ENCODE measurements around the gene TPM1.

GRCh38 chr15:62997441-62997840 is 45.1 kb upstream of the TPM1 start:
- TF ChIP-seq CTCF (IDR thresholded peaks at IDR 0.05), result no peak
- TF ChIP-seq POLR2A (IDR thresholded peaks at IDR 0.05), result no peak
- TF ChIP-seq POLR2AphosphoS5 (IDR thresholded peaks at IDR 0.05), result no peak

Measured in breast epithelium (tissue), 3 donors.